Neural cell (in vitro differentiated cells): ENCODE results near the gene CYREN.

Experiments used
- EZH2 ChIP-seq: fragments of 200-600, 300-800 bp; shearing (Covaris generic), sonication (generic); IDR thresholded peaks from 2 replicates; pipeline ENCODE4 v1.6.1; 2014; ENCODE audit warnings: antibody characterized with exemption, low read length, borderline replicate concordance, mild to moderate bottlenecking; ENCODE audit not compliant: insufficient read depth, poor library complexity, severe bottlenecking
- RAD21 ChIP-seq: fragments of 450-650 bp; conservative IDR thresholded peaks from 2 replicates; pipeline ENCODE4 v1.6.1; 2014; ENCODE audit warnings: antibody characterized with exemption, mild to moderate bottlenecking, moderate library complexity
- SMC3 ChIP-seq: fragments of 450-650 bp; conservative IDR thresholded peaks from 2 replicates; pipeline ENCODE4 v1.6.1; 2014; ENCODE audit warnings: antibody characterized with exemption, mild to moderate bottlenecking, moderate library complexity; ENCODE audit not compliant: poor library complexity

GRCh38 chr7:135194494-135195095 is 24.1 kb upstream of the CYREN start:
- no peak for TF ChIP-seq SMC3
- no peak for TF ChIP-seq RAD21
- TF ChIP-seq EZH2 = no peak
